ENCODE measurements around the gene GABRG3.

GRCh38 chr15:27353856-27354255 lies 382.9 kb downstream of the GABRG3 start:
- TF ChIP-seq, protein P1, sequence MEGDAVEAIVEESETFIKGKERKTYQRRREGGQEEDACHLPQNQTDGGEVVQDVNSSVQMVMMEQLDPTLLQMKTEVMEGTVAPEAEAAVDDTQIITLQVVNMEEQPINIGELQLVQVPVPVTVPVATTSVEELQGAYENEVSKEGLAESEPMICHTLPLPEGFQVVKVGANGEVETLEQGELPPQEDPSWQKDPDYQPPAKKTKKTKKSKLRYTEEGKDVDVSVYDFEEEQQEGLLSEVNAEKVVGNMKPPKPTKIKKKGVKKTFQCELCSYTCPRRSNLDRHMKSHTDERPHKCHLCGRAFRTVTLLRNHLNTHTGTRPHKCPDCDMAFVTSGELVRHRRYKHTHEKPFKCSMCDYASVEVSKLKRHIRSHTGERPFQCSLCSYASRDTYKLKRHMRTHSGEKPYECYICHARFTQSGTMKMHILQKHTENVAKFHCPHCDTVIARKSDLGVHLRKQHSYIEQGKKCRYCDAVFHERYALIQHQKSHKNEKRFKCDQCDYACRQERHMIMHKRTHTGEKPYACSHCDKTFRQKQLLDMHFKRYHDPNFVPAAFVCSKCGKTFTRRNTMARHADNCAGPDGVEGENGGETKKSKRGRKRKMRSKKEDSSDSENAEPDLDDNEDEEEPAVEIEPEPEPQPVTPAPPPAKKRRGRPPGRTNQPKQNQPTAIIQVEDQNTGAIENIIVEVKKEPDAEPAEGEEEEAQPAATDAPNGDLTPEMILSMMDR (IDR thresholded peaks at IDR 0.05; ENCODE audit: low read depth, low read length, missing input control) = no peak
- TF ChIP-seq GABPA (IDR thresholded peaks at IDR 0.05 in 1 of 2, conservative IDR thresholded peaks at IDR 0.05 in 1 of 2) = no peak
- TF ChIP-seq, protein P2, sequence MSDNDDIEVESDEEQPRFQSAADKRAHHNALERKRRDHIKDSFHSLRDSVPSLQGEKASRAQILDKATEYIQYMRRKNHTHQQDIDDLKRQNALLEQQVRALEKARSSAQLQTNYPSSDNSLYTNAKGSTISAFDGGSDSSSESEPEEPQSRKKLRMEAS (IDR thresholded peaks at IDR 0.05) = no peak
- TF ChIP-seq SP1 (IDR thresholded peaks at IDR 0.05) = no peak
- TF ChIP-seq EGR1 (IDR thresholded peaks at IDR 0.05; ENCODE audit: low read depth in 2 of 2) = no peak

Data from liver (tissue), 3 donors.